OCI-LY7 (cell line): ENCODE results near the gene REPIN1. TPM values are rescaled to one million over a fixed set of nuclear protein-coding genes. Genes with fewer than 3 reads are reported as not detected.
A peak's percentile ranks its signal among the peaks of the same experiment; 100 is the strongest.

Experiments
- BruUV-seq: library from RNA; stranded (reverse); fragments of 400-500 nt; replicated peaks from 2 replicates; lab custom pipeline; 2021; lab: Mats Ljungman, UMichigan
- CTCF ChIA-PET: fragments of 300-600 bp; sonication (Branson Sonifier 250); formaldehyde crosslinking; loops from one replicate; lab custom pipeline; 2022; ENCODE audit warnings: antibody characterized with exemption; ENCODE audit not compliant: unreplicated experiment; lab: Charles Lee
- POLR2A ChIA-PET: fragments of 300-600 bp; sonication (Branson Sonifier 250); formaldehyde crosslinking; loops from one replicate; lab custom pipeline; 2022; ENCODE audit warnings: antibody characterized with exemption; lab: Charles Lee
- DNase-seq: peaks from one replicate; pipeline ENCODE4 v3.0.0-alpha.2; 2015; ENCODE audit warnings: low spot score
- H2AFZ ChIP-seq: fragments of 200-600 bp; sonication (generic), shearing (Covaris generic); 2 replicates; pipeline ENCODE4 v1.6.1; 2014; ENCODE audit warnings: mild to moderate bottlenecking, antibody characterized with exemption, low read length, moderate library complexity
- H3K27ac ChIP-seq: fragments of 200-600 bp; sonication (generic); 2 replicates; pipeline ENCODE4 v1.5.1; 2014; ENCODE audit warnings: mixed run types, low read depth, mild to moderate bottlenecking, moderate library complexity, low read length, inconsistent platforms; ENCODE audit not compliant: poor library complexity, severe bottlenecking
- H3K36me3 ChIP-seq: fragments of 200-600 bp; sonication (generic); 2 replicates; pipeline ENCODE4 v1.6.1; 2014; ENCODE audit warnings: mild to moderate bottlenecking, antibody characterized with exemption, low read length, moderate library complexity, mixed read lengths; ENCODE audit not compliant: insufficient read depth
- H3K4me1 ChIP-seq: fragments of 200-600 bp; sonication (generic); 2 replicates; pipeline ENCODE4 v1.5.1; 2014; ENCODE audit warnings: mild to moderate bottlenecking, low read length; ENCODE audit not compliant: insufficient read depth, poor library complexity, severe bottlenecking
- H3K4me2 ChIP-seq: fragments of 200-600 bp; sonication (generic); 2 replicates; pipeline ENCODE4 v1.6.1; 2014; ENCODE audit warnings: mild to moderate bottlenecking, low read length
- H3K4me3 ChIP-seq: fragments of 200-600 bp; sonication (generic); 2 replicates; pipeline ENCODE4 v1.5.1; 2014; ENCODE audit warnings: mild to moderate bottlenecking, low read depth, low read length; ENCODE audit not compliant: poor library complexity, severe bottlenecking
- H3K79me2 ChIP-seq: fragments of 200-600 bp; sonication (generic); 2 replicates; pipeline ENCODE4 v1.6.1; 2016; ENCODE audit warnings: low read depth, mild to moderate bottlenecking, low read length, moderate library complexity, mixed read lengths; ENCODE audit not compliant: insufficient read depth
- H3K9me2 ChIP-seq: fragments of 200-600 bp; sonication (generic); 2 replicates; pipeline ENCODE4 v1.6.1; 2016; ENCODE audit warnings: mild to moderate bottlenecking, low read length, mixed read lengths; ENCODE audit not compliant: insufficient read depth
- H3K9me3 ChIP-seq: fragments of 200-600 bp; sonication (generic); 2 replicates; pipeline ENCODE4 v1.6.1; 2014; ENCODE audit warnings: mild to moderate bottlenecking, mixed run types, low read length, mixed read lengths
- H4K20me1 ChIP-seq: fragments of 200-600 bp; sonication (generic); 2 replicates; pipeline ENCODE4 v1.6.1; 2014; ENCODE audit warnings: mild to moderate bottlenecking, antibody characterized with exemption, low read length, moderate library complexity, mixed read lengths; ENCODE audit not compliant: insufficient read depth
- EZH2phosphoT487 ChIP-seq: fragments of 200-600 bp; sonication (generic); IDR thresholded peaks from 2 replicates; pipeline ENCODE4 v1.6.1; 2018; ENCODE audit warnings: low read depth, borderline replicate concordance, mild to moderate bottlenecking, mixed run types, antibody characterized with exemption, low read length, moderate library complexity, mixed read lengths
- intact Hi-C: fragments of 100-400 bp; cut with micrococcal nuclease; formaldehyde crosslinking; loops from one replicate; pipeline ENCODE4 v1.10.0; 2022; ENCODE audit not compliant: unreplicated experiment
- total RNA-seq, 2 experiments: library from RNA; depleted of rRNA in 1 of 2; stranded (reverse); fragments of >200 nt in 1 of 2; shearing (Covaris generic) in 1 of 2; gene quantifications; 2 replicates each; pipeline ENCODE4 v1.2.3, GENCODE V29; 2014 to 2022
- TF ChIP-seq, protein P1 (sequence below): fragments of 200-600 bp; sonication (generic); conservative IDR thresholded peaks from 2 replicates; pipeline ENCODE4 v1.5.1; 2014; ENCODE audit warnings: mild to moderate bottlenecking, antibody characterized with exemption, low read length, moderate library complexity, mixed read lengths

REPIN1 gene
- total RNA-seq, 2 experiments from 2014 or later: 19.0 to 46.2 TPM

DNA sequence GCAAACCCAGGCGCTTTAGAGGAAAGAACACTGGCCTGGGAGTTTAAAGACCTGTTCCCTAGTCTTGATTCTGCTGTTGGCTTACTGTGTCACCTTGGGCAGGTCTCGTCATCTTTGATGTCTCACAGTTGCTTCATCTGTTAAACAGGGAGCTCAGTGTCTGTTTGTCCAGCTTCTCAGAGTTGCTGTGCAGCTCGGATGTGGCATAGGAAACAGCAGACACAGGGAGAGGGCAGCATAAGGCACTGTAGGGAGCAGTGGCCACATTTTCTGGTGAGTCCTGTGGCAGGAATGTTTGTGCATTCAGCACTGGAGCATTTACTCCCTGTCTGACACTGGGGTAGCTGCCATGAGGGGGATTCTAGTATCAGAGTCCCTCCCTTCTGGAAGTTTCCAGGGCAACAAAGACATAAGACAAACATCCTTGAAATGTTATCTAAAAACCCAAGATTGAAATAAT lies 2.0 kb downstream of the REPIN1 start:
- POLR2A ChIA-PET: interaction anchor here (1.2 to 3.2 kb wide), 2 partner anchors 12 to 35 kb away, joined by 4 to 20 read pairs; a partner anchor contains a TSS
- H2AFZ ChIP-seq: no peak overlapping the region
- no peaks in the 10 kb centered on the region for H3K9me2 ChIP-seq
- DNase-seq: no peak
- no peaks in the 10 kb centered on the region for H4K20me1 ChIP-seq
- H3K4me3 ChIP-seq: peak overlapping the region; percentile 87
- intact Hi-C loops: loop anchor here (10.0 kb wide), 2 partner anchors 506 to 604 kb away; partner anchors contain the start of gene KCNH2
- CTCF ChIA-PET: no interaction called here
- H3K79me2 ChIP-seq: no peaks in the 10 kb centered on the region
- no peak for TF ChIP-seq EZH2phosphoT487
- TF ChIP-seq, protein P1, sequence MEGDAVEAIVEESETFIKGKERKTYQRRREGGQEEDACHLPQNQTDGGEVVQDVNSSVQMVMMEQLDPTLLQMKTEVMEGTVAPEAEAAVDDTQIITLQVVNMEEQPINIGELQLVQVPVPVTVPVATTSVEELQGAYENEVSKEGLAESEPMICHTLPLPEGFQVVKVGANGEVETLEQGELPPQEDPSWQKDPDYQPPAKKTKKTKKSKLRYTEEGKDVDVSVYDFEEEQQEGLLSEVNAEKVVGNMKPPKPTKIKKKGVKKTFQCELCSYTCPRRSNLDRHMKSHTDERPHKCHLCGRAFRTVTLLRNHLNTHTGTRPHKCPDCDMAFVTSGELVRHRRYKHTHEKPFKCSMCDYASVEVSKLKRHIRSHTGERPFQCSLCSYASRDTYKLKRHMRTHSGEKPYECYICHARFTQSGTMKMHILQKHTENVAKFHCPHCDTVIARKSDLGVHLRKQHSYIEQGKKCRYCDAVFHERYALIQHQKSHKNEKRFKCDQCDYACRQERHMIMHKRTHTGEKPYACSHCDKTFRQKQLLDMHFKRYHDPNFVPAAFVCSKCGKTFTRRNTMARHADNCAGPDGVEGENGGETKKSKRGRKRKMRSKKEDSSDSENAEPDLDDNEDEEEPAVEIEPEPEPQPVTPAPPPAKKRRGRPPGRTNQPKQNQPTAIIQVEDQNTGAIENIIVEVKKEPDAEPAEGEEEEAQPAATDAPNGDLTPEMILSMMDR: no peak
- no peaks in the 10 kb centered on the region for H3K9me3 ChIP-seq
- H3K27ac ChIP-seq: peak overlapping the region; percentile 8
- H3K4me2 ChIP-seq: peak overlapping the region; percentile 99
- no TSS peak for BruUV-seq
- H3K36me3 ChIP-seq: no peaks in the 10 kb centered on the region
- peaks cover 61% of the 10 kb centered on the region for H3K4me1 ChIP-seq

DNA sequence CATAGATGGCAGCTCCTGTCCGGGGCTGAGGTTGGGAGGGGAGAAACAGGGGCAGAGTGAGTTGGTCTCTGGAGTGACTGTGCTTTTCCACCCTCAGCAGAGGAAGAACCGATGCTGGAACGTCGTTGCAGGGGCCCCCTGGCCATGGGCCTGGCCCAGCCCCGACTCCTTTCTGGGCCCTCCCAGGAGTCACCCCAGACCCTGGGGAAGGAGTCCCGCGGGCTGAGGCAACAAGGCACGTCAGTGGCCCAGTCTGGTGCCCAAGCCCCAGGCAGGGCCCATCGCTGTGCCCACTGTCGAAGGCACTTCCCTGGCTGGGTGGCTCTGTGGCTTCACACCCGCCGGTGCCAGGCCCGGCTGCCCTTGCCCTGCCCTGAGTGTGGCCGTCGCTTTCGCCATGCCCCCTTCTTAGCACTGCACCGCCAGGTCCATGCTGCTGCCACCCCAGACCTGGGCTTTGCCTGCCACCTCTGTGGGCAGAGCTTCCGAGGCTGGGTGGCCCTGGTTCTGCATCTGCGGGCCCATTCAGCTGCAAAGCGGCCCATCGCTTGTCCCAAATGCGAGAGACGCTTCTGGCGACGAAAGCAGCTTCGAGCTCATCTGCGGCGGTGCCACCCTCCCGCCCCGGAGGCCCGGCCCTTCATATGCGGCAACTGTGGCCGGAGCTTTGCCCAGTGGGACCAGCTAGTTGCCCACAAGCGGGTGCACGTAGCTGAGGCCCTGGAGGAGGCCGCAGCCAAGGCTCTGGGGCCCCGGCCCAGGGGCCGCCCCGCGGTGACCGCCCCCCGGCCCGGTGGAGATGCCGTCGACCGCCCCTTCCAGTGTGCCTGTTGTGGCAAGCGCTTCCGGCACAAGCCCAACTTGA lies 2.7 kb downstream of the REPIN1 start:
- Histone ChIP-seq H3K27ac (no peak overlapping the region), H3K9me2 (no peaks in the 10 kb centered on the region), H2AFZ (no peak overlapping the region), H3K79me2 (no peaks in the 10 kb centered on the region), H3K4me2 (no peak overlapping the region), H3K4me3 (no peak overlapping the region), H4K20me1 (no peaks in the 10 kb centered on the region), H3K4me1 (peaks cover 61% of the 10 kb centered on the region), H3K9me3 (no peaks in the 10 kb centered on the region), H3K36me3 (no peaks in the 10 kb centered on the region)
- DNase-seq: no peak
- intact Hi-C loops: loop anchor here (10.0 kb wide), 2 partner anchors 507 to 603 kb away; partner anchors contain the start of gene KCNH2
- no peak for TF ChIP-seq EZH2phosphoT487
- TF ChIP-seq, protein P1: no peak
- CTCF ChIA-PET: no interaction called here
- POLR2A ChIA-PET: interaction anchor here (1.2 to 3.2 kb wide), 2 partner anchors 13 to 34 kb away, joined by 4 to 20 read pairs; a partner anchor contains a TSS
- no TSS peak for BruUV-seq

DNA sequence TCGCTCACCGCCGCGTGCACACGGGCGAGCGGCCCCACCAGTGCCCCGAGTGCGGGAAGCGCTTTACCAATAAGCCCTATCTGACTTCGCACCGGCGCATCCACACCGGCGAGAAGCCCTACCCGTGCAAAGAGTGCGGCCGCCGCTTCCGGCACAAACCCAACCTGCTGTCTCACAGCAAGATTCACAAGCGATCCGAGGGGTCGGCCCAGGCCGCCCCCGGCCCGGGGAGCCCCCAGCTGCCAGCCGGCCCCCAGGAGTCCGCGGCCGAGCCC lies 3.3 kb downstream of the REPIN1 start:
- BruUV-seq: no TSS peak
- ChIA-PET POLR2A (no interaction called here), CTCF (no interaction called here)
- Histone ChIP-seq H3K4me3 (no peak overlapping the region), H3K4me2 (no peak overlapping the region), H3K27ac (no peak overlapping the region), H3K4me1 (peaks cover 62% of the 10 kb centered on the region), H4K20me1 (no peaks in the 10 kb centered on the region), H2AFZ (no peak overlapping the region), H3K79me2 (no peaks in the 10 kb centered on the region), H3K9me2 (no peaks in the 10 kb centered on the region), H3K9me3 (no peaks in the 10 kb centered on the region), H3K36me3 (no peaks in the 10 kb centered on the region)
- DNase-seq: no peak
- TF ChIP-seq EZH2phosphoT487: no peak
- TF ChIP-seq, protein P1: no peak
- intact Hi-C loops: loop anchor here (10.0 kb wide), 2 partner anchors 507 to 603 kb away; partner anchors contain the start of gene KCNH2
